ENCODE data around the gene ZSCAN20. TPM values are rescaled to one million over a fixed set of nuclear protein-coding genes. Genes with fewer than 3 reads are reported as not detected.

The ZSCAN20 gene
- total RNA-seq, 6 donors from 2014 or later = 2.2 to 5.6 (median 4.8) TPM

- Histone ChIP-seq H3K4me3 (no peak overlapping the region), H3K27ac (no peak overlapping the region), H3K9me3 (no peaks in the 10 kb centered on the region), H3K27me3 (no peaks in the 10 kb centered on the region), H3K36me3 (no peaks in the 10 kb centered on the region), H3K4me1 (peaks cover 3 to 10% (median 6%) of the 10 kb centered on the region in 4 donors)
- 71 to 95% methylated on average over 2 of the region's 2 CpGs for WGBS, 2 donors
- ATAC-seq (ENCODE audit: low FRiP score in 2 of 2) (no peak), DNase-seq (no peak)
- TF ChIP-seq EP300 (IDR thresholded peaks at IDR 0.05) (no peak), CTCF (IDR thresholded peaks at IDR 0.05) (no peak), POLR2A (IDR thresholded peaks at IDR 0.05) (no peak), POLR2AphosphoS5 (IDR thresholded peaks at IDR 0.05) (no peak)
Observed at GRCh38 chr1:33465316-33465715, 7.1 kb upstream of the ZSCAN20 start.

- peaks cover 3 to 12% (median 8%) of the 10 kb centered on the region in 4 donors for H3K4me1 ChIP-seq
- H3K9me3 ChIP-seq = no peaks in the 10 kb centered on the region
- WGBS, 2 donors = 58 to 70% methylated on average over 6 of the region's 6 CpGs
- no peaks in the 10 kb centered on the region for H3K36me3 ChIP-seq
- TF ChIP-seq CTCF (IDR thresholded peaks at IDR 0.05) = no peak
- no peak for TF ChIP-seq EP300 (IDR thresholded peaks at IDR 0.05)
- no peak for TF ChIP-seq POLR2AphosphoS5 (IDR thresholded peaks at IDR 0.05)
- no peak for TF ChIP-seq POLR2A (IDR thresholded peaks at IDR 0.05)
- no peak overlapping the region for H3K4me3 ChIP-seq
- DNase-seq (no peak), ATAC-seq (ENCODE audit: low FRiP score in 2 of 2) (no peak)
- no peaks in the 10 kb centered on the region for H3K27me3 ChIP-seq
- H3K27ac ChIP-seq = no peak overlapping the region
Observed at GRCh38 chr1:33466159-33466558, 6.3 kb upstream of the ZSCAN20 start.

- Histone ChIP-seq H3K27ac (no peak overlapping the region), H3K9me3 (no peaks in the 10 kb centered on the region), H3K4me3 (no peak overlapping the region), H3K4me1 (peaks cover 8 to 20% (median 12%) of the 10 kb centered on the region in 4 donors), H3K27me3 (no peaks in the 10 kb centered on the region), H3K36me3 (no peaks in the 10 kb centered on the region)
- 85 to 100% methylated on average over 1 to 4 of the region's 4 CpGs for WGBS, 2 donors
- DNase-seq (no peak), ATAC-seq (ENCODE audit: low FRiP score in 2 of 2) (no peak)
- TF ChIP-seq POLR2AphosphoS5 (IDR thresholded peaks at IDR 0.05) (no peak), POLR2A (IDR thresholded peaks at IDR 0.05) (no peak), EP300 (IDR thresholded peaks at IDR 0.05) (no peak), CTCF (IDR thresholded peaks at IDR 0.05) (no peak)
Observed at GRCh38 chr1:33468011-33468410, 4.4 kb upstream of the ZSCAN20 start.

- no peak overlapping the region for H3K27ac ChIP-seq
- H3K4me3 ChIP-seq = no peak overlapping the region
- H3K27me3 ChIP-seq = no peaks in the 10 kb centered on the region
- H3K4me1 ChIP-seq = peaks cover 9 to 25% (median 16%) of the 10 kb centered on the region in 4 donors
- H3K9me3 ChIP-seq = no peaks in the 10 kb centered on the region
- TF ChIP-seq POLR2AphosphoS5 (IDR thresholded peaks at IDR 0.05) = no peak
- no peak for TF ChIP-seq POLR2A (IDR thresholded peaks at IDR 0.05)
- TF ChIP-seq EP300 (IDR thresholded peaks at IDR 0.05) = no peak
- TF ChIP-seq CTCF (IDR thresholded peaks at IDR 0.05) = no peak
- DNase-seq (peak in 1 of 2 donors; percentile 37), ATAC-seq (ENCODE audit: low FRiP score in 2 of 2) (no peak)
- WGBS, 2 donors = 98 to 100% methylated on average over 2 to 4 of the region's 4 CpGs
- H3K36me3 ChIP-seq = no peaks in the 10 kb centered on the region
Observed at GRCh38 chr1:33468531-33468930, 3.9 kb upstream of the ZSCAN20 start.

- no peak for ATAC-seq (ENCODE audit: low FRiP score in 2 of 2)
- Histone ChIP-seq H3K36me3 (no peaks in the 10 kb centered on the region), H3K4me3 (no peak overlapping the region), H3K9me3 (no peaks in the 10 kb centered on the region), H3K27ac (no peak overlapping the region), H3K4me1 (peaks cover 9 to 26% (median 17%) of the 10 kb centered on the region in 4 donors), H3K27me3 (no peaks in the 10 kb centered on the region)
- no peak for DNase-seq
- WGBS, 2 donors = 87 to 93% methylated on average over 3 of the region's 3 CpGs
- TF ChIP-seq POLR2A (IDR thresholded peaks at IDR 0.05) = no peak
- TF ChIP-seq EP300 (IDR thresholded peaks at IDR 0.05) = no peak
- no peak for TF ChIP-seq POLR2AphosphoS5 (IDR thresholded peaks at IDR 0.05)
- TF ChIP-seq CTCF (IDR thresholded peaks at IDR 0.05) = no peak
Observed at GRCh38 chr1:33468967-33469366, 3.5 kb upstream of the ZSCAN20 start.
